ENCODE results near the gene CTCF.
A peak's percentile ranks its signal among the peaks of the same experiment; 100 is the strongest.

CTCF gene

GRCh38 chr16:67664871-67665270 is 102.5 kb downstream of the CTCF start:
- no peak overlapping the region for H3K4me3 ChIP-seq (ENCODE audit: low read length)
- no peak for DNase-seq (ENCODE audit: low read depth)
- no peak for TF ChIP-seq CTCF (IDR thresholded peaks at IDR 0.05; ENCODE audit: insufficient read depth, low read depth, low read length, missing control alignments)

GRCh38 chr16:67665598-67665997 is 103.3 kb downstream of the CTCF start:
- H3K4me3 ChIP-seq (ENCODE audit: low read length): peak overlapping the region; percentile 58
- no peak for DNase-seq (ENCODE audit: low read depth)
- TF ChIP-seq CTCF (IDR thresholded peaks at IDR 0.05; ENCODE audit: insufficient read depth, low read depth, low read length, missing control alignments): no peak

GRCh38 chr16:67666032-67666551 is 103.8 kb downstream of the CTCF start:
- H3K4me3 ChIP-seq (ENCODE audit: low read length): peak overlapping the region; percentile 58
- DNase-seq (ENCODE audit: low read depth): no peak

GRCh38 chr16:67666559-67667452 is 104.5 kb downstream of the CTCF start, which contains the start of the genes C16orf86 and ENKD1:
TSS of gene C16orf86 (plus strand) at chr16:67666814. CDS start at chr16:67666971, 157 bp downstream.
TSS of gene ENKD1 (minus strand) at chr16:67666750. CDS start at chr16:67666442, 308 bp downstream.
- no peak for TF ChIP-seq CTCF (IDR thresholded peaks at IDR 0.05; ENCODE audit: insufficient read depth, low read depth, low read length, missing control alignments)
- peak; percentile 53 for DNase-seq (ENCODE audit: low read depth)
- H3K4me3 ChIP-seq (ENCODE audit: low read length): peak within 1 kb of the TSS; percentile 58

More at GRCh38 chr16:67666032-67666551, 103.8 kb downstream of the CTCF start:
- no peak for TF ChIP-seq CTCF (IDR thresholded peaks at IDR 0.05; ENCODE audit: insufficient read depth, low read depth, low read length, missing control alignments)

GRCh38 chr16:67667453-67667816 is 105.1 kb downstream of the CTCF start:
- TF ChIP-seq CTCF (IDR thresholded peaks at IDR 0.05; ENCODE audit: insufficient read depth, low read depth, low read length, missing control alignments): no peak
- no peak for DNase-seq (ENCODE audit: low read depth)
- H3K4me3 ChIP-seq (ENCODE audit: low read length): no peak overlapping the region

- TF ChIP-seq CTCF (IDR thresholded peaks at IDR 0.05; ENCODE audit: insufficient read depth, low read depth, low read length, missing control alignments): peak; percentile 85
- H3K4me3 ChIP-seq (ENCODE audit: low read length): no peak overlapping the region
- peak; percentile 88 for DNase-seq (ENCODE audit: low read depth)
Measured at GRCh38 chr16:67667817-67668494, 105.6 kb downstream of the CTCF start.

Data from epithelial cell of esophagus (primary cell).